Prostate gland (tissue), 2 donors: ENCODE results near the gene CDC14B. TPM values are rescaled to one million over a fixed set of nuclear protein-coding genes. Genes with fewer than 3 reads are reported as not detected.
A peak's percentile ranks its signal among the peaks of the same experiment; 100 is the strongest.

ENCODE experiments used
- DNase-seq: peaks from one replicate; pipeline ENCODE4 v3.0.0-alpha.2; 2019; ENCODE audit warnings: low spot score
- H3K27ac ChIP-seq, 2 donors: fragments of 200-600 bp; sonication (generic); 2 replicates each; pipeline ENCODE4 v1.5.1; 2017 to 2019
- H3K27me3 ChIP-seq: fragments of 200-600 bp; sonication (generic); replicated peaks from 2 replicates; pipeline ENCODE4 v1.5.1; 2019; ENCODE audit not compliant: insufficient read depth
- H3K36me3 ChIP-seq, 2 donors: fragments of 200-600 bp; sonication (generic); 1 replicate in 1 of 2; 2 replicates in 1 of 2; pipeline versions ENCODE4 v1.5.1 to v1.8.1; 2017 to 2019
- H3K4me1 ChIP-seq: fragments of 200-600 bp; sonication (generic); replicated peaks from 2 replicates; pipeline ENCODE4 v1.5.1; 2019
- H3K4me3 ChIP-seq, 2 donors: fragments of 200-600 bp; sonication (generic); 2 replicates each; pipeline ENCODE4 v1.5.1; 2017 to 2019
- H3K9me3 ChIP-seq: fragments of 200-600 bp; sonication (generic); 2 replicates; pipeline ENCODE4 v1.5.1; 2017
- POLR2A ChIP-seq: fragments of 450-650 bp; IDR thresholded peaks from one replicate; pipeline ENCODE4 v1.6.1; 2016; ENCODE audit warnings: antibody characterized with exemption, mild to moderate bottlenecking
- POLR2AphosphoS5 ChIP-seq: sonication (generic); formaldehyde crosslinking; IDR thresholded peaks from one replicate; pipeline ENCODE4 v1.6.1; 2017; ENCODE audit warnings: antibody characterized with exemption
- WGBS: methylation state at CpG from one replicate; pipeline ENCODE4 v1.1.5; 2018; 5-methylcytosine and 5-hydroxymethylcytosine counted together
- intact Hi-C: fragments of 100-400 bp; cut with DNase I; formaldehyde crosslinking; loops from one replicate; pipeline ENCODE4 v1.14.2; 2022
- total RNA-seq, 2 donors: library from RNA; depleted of rRNA; stranded (reverse); fragments of >200 nt; gene quantifications; one replicate each; pipeline ENCODE4 v1.1.0, GENCODE V29; 2016
- TF ChIP-seq, protein P1 (sequence below), 4 experiments: fragments of 200-600 bp in 2 of 4; fragments of 450-650 bp in 2 of 4; sonication (generic) in 2 of 4; IDR thresholded peaks; 1 replicate in 3 of 4; 2 replicates in 1 of 4; pipeline ENCODE4 v1.5.1; 2016 to 2019; ENCODE audit warnings: antibody characterized with exemption in 4 of 4, mild to moderate bottlenecking in 2 of 4, moderate library complexity in 2 of 4

CDC14B gene
- total RNA-seq, 2 donors from 2014 or later, result 27.0 to 34.7 TPM

DNA sequence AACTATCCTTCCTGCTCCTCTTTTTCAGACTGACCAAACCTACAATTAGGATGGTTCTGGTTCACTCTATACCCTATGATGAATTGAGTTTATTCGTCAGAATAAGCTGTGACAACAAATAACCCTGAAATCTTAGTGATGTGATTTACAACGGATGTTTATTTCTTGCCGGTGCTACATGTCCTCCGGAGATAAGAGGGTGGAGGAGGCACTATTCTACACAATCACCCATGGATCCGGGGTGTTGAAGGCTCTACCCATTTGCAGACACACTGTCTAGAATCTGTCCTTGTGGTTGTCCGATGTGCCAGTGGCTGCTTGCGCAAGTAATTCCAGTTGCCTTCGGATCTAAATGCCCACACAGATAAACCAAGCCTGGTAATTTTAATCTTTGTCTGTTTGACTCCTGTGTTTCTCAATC, 44.7 kb downstream of the CDC14B start:
- DNase-seq, result no peak
- no peaks in the 10 kb centered on the region for H3K4me1 ChIP-seq
- no peak overlapping the region for H3K4me3 ChIP-seq
- no peak for TF ChIP-seq POLR2A
- TF ChIP-seq POLR2AphosphoS5, result no peak
- TF ChIP-seq, protein P1, sequence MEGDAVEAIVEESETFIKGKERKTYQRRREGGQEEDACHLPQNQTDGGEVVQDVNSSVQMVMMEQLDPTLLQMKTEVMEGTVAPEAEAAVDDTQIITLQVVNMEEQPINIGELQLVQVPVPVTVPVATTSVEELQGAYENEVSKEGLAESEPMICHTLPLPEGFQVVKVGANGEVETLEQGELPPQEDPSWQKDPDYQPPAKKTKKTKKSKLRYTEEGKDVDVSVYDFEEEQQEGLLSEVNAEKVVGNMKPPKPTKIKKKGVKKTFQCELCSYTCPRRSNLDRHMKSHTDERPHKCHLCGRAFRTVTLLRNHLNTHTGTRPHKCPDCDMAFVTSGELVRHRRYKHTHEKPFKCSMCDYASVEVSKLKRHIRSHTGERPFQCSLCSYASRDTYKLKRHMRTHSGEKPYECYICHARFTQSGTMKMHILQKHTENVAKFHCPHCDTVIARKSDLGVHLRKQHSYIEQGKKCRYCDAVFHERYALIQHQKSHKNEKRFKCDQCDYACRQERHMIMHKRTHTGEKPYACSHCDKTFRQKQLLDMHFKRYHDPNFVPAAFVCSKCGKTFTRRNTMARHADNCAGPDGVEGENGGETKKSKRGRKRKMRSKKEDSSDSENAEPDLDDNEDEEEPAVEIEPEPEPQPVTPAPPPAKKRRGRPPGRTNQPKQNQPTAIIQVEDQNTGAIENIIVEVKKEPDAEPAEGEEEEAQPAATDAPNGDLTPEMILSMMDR (IDR thresholded peaks at IDR 0.05), result no peak
- intact Hi-C loops, result no loop called here
- no peaks in the 10 kb centered on the region for H3K27me3 ChIP-seq
- 80% methylated on average over 8 of the region's 8 CpGs for WGBS
- H3K27ac ChIP-seq, result no peak overlapping the region
- H3K36me3 ChIP-seq, result no peaks in the 10 kb centered on the region
- H3K9me3 ChIP-seq, result no peaks in the 10 kb centered on the region

DNA sequence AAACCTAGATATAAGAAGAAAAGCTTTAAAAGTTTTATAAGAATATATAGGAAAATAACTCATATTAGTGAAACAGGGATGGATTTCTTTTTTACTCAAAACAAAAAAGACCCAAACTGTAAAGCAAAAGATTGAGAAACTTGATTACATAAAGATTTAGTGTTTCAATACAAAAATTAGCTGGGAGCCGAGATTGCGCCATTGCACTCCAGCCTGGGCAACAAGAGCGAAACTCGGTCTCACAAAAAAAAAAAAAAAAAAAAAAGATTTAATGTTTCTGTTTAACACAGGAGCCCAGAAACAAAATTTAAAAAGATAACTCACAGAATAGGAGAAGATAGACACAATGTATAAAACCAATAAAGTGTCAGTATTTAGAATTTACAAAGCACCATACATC, 45.2 kb downstream of the CDC14B start:
- no peak overlapping the region for H3K4me3 ChIP-seq
- no peaks in the 10 kb centered on the region for H3K4me1 ChIP-seq
- TF ChIP-seq POLR2AphosphoS5 (no peak), POLR2A (no peak)
- TF ChIP-seq, protein P1 (IDR thresholded peaks at IDR 0.05), result no peak
- no peaks in the 10 kb centered on the region for H3K27me3 ChIP-seq
- no peaks in the 10 kb centered on the region for H3K36me3 ChIP-seq
- no peak overlapping the region for H3K27ac ChIP-seq
- no peak for DNase-seq
- intact Hi-C loops, result no loop called here
- H3K9me3 ChIP-seq, result no peaks in the 10 kb centered on the region
- 90% methylated on average over 4 of the region's 4 CpGs for WGBS

DNA sequence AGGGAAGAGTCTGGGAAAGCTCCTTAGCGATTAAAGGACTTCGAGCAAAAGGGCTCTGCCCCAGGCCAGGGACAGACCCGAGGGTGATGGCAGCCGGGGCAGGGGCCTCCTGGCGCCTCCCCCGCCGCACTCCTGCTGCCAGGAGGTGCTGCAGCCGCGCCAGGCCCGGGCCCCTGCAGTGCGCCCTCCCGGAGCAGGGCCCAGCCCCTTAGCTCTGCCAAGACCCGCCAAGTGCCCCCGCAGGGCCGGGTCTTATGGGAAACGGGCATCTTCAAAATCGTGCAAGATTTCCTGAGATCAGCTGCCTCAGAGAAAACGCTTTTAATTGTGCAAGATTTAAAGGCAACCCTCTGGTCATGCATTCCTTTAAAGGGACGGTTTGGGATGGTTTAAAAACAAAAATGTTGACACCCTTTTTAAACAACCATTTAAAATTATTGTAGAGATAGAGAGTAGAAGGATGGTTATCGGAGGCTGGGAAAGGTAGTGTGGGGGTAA, 52.4 kb downstream of the CDC14B start:
- intact Hi-C loops, result loop anchor here (5.0 kb wide), 3 partner anchors 50 to 115 kb away; partner anchors contain the start of genes CDC14B and HABP4
- Histone ChIP-seq H3K36me3 (no peaks in the 10 kb centered on the region), H3K9me3 (no peaks in the 10 kb centered on the region), H3K27me3 (no peaks in the 10 kb centered on the region), H3K4me1 (peaks cover 6% of the 10 kb centered on the region), H3K4me3 (peak overlapping the region; percentile 57 to 67), H3K27ac (peak overlapping the region; percentile 88 to 91)
- 3% methylated on average over 16 of the region's 20 CpGs for WGBS
- no peak for TF ChIP-seq POLR2AphosphoS5
- TF ChIP-seq POLR2A, result no peak
- TF ChIP-seq, protein P1 (IDR thresholded peaks at IDR 0.05), result no peak
- no peak for DNase-seq

DNA sequence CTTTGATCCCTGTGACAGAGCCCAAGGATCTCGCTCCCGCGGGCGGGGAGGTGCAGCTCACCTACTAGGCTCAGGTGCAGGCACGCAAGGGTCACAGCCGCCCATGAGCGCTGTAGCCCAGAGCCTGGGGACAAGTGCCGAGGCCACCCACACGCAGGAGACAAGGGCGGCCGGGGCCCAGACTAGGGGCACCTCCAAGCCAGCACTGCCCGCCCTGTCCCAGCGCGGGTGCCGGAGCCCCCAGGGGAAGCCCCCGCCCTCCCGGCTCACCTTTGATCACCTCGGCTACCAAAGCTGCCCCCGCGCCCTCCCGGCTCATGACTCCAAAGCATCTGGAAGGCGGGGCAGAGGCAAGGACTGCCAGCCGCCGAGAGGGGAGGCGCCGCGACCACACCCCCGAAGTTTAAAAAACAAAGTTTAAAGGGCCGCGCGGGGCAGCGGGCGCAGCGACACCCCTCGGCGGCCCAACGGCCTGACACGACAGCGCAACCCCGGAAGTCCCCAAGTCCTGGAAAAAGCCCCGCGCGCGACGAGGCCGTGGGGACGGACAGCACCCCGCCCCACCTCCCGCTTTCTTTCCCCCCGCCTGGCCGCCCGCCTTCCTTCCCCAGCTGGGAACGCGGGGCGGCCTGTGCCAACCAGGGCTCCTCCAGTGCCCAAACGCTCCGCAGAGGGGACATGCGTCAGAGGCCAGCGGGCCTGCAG, 53.0 kb downstream of the CDC14B start:
- H3K4me3 ChIP-seq, result peak overlapping the region; percentile 57 to 67
- H3K9me3 ChIP-seq, result no peaks in the 10 kb centered on the region
- WGBS, result 1% methylated on average over 36 of the region's 59 CpGs
- peak; percentile 69 for DNase-seq
- H3K36me3 ChIP-seq, result no peaks in the 10 kb centered on the region
- peaks cover 6% of the 10 kb centered on the region for H3K4me1 ChIP-seq
- H3K27me3 ChIP-seq, result no peaks in the 10 kb centered on the region
- H3K27ac ChIP-seq, result peak overlapping the region; percentile 88 to 91
- intact Hi-C loops, result loop anchor here (5.0 kb wide), 3 partner anchors 51 to 114 kb away; partner anchors contain the start of genes CDC14B and HABP4
- TF ChIP-seq POLR2AphosphoS5, result peak; percentile 35
- no peak for TF ChIP-seq POLR2A
- TF ChIP-seq, protein P1 (IDR thresholded peaks at IDR 0.05), result peak in 3 of 4 experiments; percentile 54 to 70 (median 61)
